HG03108 (cell line): ENCODE results near the gene APOA4.
"Not testable (repeated sequence)": the region's sequence is repeated elsewhere in the genome, so short reads cannot be mapped to it uniquely, and the experiment has no call there.

Experiments
- ATAC-seq: cut with Tn5 transposase; IDR thresholded peaks from one replicate; pipeline ENCODE4 v1.9.1; 2021; ENCODE audit warnings: moderate library complexity; ENCODE audit not compliant: unreplicated experiment

APOA4 gene

DNA sequence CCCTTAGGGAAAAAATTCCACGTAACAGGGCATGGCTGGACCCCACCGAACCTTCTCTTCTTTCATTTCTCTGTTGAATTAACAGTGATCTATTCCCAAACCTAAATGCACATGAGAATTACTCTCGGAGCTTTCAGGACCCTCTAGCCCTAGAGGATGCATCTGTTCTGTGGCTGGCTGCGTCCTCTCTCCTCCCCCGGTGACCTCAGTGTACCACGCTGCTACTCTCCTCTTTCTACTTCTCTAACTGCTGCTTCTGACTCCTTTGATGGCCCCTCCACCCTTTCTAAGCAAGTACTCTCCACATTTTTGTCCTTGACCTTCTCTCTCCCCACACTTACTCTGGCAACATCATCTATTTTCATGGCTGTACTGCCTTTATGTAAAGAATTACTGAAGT is 26.4 kb upstream of the APOA4 start:
- ATAC-seq, result no peak

DNA sequence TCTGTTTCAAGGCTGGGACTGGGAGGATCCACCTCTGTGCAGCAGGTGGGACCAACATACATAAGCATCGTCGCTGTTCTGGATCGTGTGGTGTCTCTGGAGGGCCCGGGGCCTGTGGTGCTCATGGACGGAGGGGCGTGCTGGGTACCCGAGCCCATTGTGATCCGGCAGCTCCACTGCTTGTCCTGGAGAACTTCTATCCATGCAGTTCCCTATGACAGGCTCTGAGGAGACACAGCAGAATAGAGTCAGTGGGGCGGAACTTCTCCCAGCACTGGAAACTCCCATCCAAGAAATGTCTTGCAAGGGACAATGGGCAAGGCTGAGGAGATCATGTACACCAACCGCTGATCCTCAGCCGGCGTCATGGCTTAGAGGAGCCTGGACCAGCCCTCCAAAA is 26.0 kb upstream of the APOA4 start:
- ATAC-seq, result no peak

DNA sequence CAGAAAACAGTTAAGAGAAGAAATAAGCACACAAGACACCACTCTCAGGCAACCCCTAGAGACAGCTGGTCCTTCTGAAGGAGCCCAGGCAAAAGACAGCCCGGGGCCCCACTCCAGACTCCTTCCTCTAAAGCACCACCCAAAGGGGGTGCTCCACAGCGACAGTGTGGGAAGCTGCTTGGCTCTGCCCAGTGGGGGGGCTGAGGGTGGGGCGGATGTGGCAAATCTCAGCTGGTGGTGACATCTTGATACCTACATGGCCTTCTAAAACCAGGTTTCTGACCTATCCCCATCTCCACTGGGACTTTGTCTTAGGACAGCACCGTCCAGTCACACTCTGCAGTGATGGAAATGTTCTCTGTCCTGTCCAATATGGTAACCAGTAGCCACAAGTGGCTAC is 24.5 kb upstream of the APOA4 start:
- no peak for ATAC-seq

DNA sequence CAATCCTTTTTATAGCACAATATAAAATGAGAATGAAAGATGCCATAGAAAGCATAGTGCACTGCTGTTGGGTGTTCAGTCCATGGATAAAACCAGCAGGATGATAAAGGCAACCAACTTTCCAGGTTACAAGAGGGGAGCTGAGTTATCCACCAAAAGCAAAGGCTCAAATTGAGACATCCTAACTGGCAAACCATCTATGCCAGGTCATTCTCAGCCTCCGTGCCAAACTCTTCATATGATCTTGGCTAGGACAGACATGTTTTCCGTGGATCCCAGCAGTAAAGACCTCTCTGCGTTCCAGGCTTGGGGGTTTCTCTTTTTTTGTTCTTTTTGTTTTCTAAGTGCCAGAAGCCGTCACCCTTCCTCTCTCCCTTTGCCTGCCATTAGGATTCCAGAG is 21.6 kb upstream of the APOA4 start:
- no peak for ATAC-seq

DNA sequence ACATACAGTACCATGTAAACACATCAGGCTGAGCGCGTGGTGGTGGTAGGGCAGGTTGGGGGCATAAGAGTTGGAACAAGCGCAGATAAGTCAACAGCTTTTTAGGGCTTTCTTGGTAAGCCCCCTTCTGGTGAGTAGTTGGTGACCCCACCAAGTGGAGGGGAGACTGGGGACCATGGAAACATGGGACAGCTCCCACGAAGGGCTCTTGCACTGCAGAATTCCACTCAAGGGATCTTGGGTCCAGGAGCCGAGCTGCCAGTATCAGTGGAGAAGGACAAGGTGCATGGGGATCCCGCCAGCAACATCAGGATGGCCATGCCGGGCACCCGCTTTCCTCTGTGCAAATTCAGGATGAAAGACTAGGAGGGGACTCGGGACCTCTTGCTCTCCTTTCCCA is 20.6 kb upstream of the APOA4 start:
- ATAC-seq, result no peak

DNA sequence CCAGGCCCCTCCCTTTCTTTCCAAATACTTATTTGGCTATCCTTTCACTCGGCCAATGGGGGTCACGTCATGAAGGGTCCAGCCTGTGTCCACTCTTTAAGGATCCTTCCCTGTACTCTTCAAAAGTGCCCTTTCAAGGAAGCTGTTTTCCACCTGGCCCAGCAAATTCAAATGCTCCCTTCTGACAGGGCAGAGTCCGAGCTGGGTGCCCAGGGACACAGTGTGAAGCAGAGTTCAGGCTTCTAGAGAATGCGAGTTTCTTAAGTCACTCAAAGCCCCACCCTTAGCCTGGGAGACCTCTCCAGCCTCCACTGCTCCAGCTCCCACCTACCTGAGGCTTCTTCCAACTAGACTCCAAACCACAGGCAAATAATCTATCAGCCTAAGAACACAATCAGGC is 19.8 kb upstream of the APOA4 start:
- ATAC-seq, result no peak

DNA sequence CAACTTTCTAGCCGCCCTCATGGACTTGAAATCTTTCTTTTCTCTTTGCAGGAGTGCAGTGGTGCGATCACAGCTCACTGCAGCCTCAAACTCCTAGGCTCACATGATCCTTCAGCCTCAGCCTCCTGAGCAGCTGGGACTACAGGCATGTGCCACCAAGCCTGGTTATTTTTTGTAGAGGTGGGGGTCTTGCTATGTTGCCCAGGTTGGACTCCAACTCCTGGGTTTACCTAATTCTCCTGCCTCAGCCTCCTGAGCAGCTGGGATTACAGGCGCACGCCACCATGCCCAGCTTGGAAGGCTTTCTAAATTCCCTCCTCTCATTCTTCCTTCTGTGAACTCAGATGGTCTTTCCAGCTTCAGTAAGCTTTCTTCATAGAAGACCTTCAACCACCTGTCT is 19.0 kb upstream of the APOA4 start:
- ATAC-seq, result no peak

DNA sequence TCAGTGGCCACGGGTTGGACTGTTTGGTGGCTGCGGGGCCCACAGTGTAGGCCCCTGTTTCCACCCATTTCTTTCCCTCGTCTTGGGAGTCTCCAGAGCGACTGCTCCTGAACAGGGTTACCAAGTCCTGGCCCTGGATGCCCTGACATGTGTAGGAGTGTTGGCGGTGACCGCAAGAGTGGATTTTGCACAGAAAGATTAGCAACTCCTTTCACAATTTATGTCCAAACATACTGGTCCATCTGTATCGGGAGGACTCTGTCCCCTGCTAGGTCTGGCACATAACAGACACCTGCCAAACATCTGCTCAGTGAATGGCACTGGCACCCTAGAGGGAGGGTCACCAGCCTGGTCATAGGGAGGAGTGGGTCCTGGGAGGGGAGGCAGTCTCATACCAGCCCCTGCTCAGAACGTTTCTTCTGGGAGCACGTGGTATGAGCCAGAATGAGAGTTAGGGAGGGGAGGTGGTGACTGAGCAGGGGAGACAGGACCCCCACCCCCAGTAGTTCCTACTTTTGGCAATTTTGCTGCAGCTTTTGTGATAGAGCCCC is 17.7 kb upstream of the APOA4 start:
- ATAC-seq, result no peak

DNA sequence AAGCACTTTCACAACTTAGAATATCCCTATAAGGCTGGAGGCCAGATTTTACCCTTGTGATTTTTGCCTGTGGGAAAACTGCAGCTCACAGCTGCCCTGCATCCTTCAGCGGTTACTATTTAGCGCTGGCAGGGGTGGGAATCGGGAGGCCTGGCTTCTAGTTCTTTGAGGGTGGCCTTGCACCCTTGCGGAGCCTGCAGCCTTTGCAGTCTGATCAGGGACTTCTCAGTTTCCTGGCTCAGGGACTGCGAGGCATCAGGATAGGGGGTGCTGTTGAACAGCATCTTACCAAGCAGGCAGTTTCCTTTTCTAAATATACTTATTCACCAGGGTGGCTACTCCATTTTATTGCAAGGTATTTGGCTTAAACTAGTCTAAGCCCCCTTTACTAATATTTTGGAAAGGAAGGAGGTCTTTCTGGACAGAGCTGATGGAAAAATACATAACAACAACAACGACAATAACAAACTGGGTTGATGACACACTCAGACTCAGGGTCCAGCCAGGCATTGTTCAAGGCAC is 17.2 kb upstream of the APOA4 start:
- ATAC-seq, result no peak

DNA sequence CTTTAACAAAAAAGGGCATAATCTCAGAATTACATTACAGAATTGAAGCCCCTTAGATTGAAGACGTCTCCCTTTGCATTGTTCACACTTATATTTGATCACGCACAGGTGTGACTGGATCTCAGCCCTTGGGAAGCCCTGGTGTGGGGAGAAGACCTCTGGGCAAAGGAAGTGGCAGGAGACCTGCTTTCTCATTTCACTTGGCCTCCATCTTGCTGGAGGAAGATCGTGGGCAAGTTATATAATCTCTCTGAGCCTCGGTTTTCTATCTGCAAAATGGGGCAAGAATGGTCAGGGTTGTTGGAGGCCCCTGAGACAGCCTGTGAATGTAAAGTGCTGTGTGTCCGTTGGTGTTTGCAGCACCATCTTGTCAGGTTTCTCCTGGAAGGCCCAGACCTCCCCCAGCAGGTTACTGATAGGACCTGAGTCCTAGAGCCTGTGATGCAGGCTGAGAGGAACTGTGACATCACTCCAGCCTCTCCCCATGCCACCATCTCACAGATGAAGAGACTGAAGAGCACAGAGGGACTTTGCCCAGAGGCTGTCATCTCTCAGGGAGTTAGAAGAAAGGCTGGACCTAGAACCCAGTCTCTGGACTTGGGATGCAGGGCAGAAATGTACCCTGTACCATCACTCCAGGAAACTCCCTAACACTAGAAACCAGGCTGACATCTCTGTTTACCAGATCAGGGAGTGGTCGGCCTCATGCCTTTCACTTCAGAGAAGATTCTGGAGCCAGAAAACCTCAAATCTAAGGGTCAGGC is 15.4 kb upstream of the APOA4 start:
- no peak for ATAC-seq

DNA sequence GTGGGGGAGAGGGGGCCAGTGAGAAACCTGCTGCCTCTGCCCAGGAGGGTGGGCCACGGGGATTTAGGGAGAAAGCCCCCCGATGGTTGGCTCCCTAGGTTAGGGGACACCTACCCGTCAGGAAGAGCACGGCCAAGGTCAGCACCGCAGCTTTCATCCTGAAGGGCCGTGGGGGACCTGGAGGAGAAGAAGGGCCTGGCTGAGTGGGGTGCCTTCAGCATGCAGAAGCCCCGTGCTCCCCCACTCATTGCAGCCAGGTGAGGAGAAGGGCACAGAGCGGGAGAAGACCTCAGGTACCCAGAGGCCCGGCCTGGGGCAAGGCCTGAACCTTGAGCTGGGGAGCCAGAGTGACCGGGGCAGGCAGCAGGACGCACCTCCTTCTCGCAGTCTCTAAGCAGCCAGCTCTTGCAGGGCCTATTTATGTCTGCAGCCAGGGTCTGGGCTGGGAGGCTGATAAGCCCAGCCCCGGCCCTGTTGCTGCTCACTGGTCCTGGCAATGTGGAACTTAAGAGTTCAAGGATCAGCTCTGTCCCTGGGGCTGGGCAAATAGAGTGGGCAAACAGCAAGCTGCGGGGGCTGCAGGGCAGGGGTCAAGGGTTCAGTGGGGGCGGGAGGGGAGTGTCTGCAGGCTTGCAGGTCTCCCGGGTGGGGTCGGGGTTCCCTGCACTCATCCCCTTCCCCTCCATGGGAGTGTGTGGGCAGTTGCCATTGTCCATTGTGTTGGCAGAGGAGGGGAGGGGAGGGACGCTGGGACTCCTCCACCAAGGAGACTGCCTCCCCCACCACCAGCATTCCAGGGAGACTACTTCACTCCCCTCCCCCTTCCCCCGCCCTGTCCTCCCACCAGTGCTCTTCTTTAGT is 14.4 kb upstream of the APOA4 start, which contains the start of gene APOA1:
Gene APOA1, minus strand, starts transcription at position 392 of the 861 bp plus-strand sequence. Its CDS starts 235 bp downstream, at position 157.
- no peak for ATAC-seq

DNA sequence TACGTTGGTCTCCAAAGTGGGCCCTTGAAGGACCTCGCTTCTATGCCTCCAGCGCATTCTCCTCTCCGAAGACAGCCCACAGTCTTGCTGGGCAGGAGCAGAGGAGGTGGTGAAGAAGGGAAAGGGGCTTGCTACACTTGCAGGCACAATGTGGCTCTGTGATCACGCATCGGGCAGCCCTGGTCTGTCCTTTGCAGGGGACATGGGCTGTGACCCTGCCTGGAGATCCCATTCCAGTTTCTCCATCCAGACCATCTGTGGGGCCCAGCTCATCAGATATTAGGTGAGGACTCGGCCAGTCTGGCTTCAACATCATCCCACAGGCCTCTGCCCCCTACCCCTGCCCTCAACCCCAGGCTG is 13.5 kb upstream of the APOA4 start:
- no peak for ATAC-seq

DNA sequence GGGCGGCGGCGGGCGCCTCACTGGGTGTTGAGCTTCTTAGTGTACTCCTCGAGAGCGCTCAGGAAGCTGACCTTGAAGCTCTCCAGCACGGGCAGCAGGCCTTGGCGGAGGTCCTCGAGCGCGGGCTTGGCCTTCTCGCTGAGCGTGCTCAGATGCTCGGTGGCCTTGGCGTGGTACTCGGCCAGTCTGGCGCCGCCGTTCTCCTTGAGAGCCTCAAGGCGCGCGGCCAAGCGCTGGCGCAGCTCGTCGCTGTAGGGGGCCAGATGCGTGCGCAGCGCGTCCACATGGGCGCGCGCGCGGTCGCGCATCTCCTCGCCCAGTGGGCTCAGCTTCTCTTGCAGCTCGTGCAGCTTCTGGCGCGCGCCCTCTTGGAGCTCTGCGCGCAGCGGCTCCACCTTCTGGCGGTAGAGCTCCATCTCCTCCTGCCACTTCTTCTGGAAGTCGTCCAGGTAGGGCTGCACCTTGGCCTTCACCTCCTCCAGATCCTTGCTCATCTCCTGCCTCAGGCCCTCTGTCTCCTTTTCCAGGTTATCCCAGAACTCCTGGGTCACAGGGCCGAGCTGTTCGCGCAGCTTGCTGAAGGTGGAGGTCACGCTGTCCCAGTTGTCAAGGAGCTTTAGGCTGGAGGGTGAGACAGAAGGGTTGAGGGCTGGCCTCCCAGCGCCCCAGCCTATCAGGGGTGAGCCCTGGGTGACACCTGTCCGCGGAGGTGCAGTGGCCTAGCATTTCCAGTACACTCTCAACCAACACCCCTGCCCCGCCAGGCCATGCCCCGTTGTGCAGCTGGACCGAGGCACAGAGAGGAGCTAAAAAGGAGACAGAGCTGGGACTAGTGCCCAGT is 12.9 kb upstream of the APOA4 start:
- ATAC-seq, result peak; percentile 75

DNA sequence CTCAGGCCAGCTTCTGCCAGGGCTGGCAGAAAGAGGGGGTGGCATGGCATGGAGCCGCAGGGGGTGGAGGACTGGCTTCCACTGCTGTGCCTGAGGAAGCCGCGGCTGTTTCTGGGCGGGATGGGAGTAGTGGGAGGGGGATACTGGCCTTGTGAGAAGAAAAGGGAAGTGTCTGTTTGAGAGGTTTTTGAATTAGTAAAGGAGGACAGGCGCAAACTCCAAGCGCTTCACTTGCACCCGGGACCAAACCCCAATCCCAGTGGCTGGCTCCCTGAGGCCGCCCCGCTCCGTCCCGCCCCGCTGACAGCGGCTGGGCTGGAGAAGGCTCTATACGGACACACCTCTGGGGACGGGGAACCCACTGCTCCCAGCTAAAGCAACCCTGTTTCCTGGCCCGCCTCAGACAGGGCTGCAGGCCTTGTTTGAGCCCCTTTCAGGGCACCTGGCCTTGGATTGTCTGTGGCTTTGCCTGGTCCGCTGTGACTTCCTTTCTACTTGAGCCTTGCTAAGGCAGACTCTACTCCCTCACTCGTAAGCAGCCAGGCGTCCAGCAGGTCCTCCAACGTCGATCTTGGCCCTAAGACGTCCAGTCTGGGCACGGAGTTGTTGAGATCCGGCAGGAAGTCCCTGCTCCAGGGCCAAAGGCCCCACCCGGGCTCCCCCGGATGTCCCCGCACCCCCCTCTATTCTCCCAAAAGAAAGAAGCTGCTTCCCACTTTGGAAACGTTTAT is 12.1 kb upstream of the APOA4 start:
- ATAC-seq, result no peak

DNA sequence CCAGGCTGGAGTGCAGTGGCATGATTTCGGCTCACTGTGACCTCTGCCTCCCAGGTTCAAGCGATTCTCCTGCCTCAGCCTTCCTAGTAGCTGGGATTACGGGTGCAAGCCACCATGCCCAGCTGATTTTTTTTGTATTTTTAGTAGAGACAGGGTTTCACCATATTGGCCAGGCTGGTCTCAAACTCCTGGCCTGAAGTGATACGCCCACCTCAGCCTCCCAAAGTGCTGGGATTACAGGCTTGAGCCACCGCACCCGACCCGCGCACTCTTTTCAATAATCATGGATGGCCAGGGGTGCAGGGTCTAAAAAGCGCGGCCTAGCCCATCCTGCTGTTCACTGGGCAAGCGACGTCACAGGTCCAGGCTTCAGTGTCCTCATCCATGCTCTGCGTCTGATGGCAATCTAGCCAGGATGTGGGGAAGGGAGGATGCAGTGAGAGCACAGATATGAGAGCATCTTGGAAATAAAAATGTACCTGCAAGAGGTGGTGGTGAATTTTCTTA is 11.5 kb upstream of the APOA4 start:
- ATAC-seq, result not testable (repeated sequence)

DNA sequence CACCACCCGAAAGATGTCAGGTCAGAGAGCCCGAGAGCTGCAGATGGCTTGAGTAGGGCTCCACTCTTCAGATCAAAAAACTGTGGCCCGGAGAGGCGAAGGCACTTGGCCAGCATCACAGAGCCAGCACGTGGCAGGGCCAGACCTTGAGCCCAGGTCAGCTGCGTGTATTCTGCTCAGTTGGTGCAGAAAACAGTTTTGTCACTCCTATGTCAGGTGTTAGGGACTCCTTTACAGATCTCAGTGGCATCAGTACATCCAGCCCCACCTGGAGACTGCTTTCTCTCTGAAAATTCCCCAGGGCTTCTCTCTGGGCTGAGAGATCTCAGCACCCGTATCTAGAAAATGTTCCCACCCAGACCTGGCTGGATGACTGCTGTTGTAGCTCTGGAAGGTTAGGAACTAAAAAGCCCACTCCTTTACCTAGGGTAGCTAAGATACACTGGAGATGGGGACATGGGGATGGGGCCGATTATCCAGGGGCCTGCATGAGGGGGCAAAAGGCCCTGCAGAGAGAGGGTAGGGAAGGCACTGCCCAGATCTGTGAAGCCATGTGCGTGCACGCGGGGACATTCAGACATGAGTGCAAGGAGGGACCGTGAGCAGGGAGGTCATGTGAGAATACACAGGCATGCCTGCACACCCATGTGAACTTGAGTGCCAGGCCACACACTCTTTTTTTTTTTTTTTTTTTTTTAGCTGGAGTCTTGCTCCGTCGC is 10.9 kb upstream of the APOA4 start:
- ATAC-seq, result no peak

DNA sequence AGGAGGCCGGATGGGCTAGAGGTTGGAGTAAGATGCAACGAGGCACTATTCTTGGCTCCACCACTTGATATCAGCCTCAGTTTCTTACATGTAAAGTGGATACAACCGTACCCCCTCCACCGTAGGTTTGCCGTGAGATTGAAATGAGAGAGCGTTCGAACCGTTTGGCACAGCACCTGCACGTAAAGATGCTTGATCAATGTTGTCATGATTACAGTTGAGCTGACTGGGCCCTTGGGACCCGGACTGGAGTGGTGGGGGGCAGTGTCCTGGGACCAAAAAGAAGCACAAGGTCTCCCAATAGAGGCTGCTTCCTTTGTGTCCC is 10.3 kb upstream of the APOA4 start:
- no peak for ATAC-seq

DNA sequence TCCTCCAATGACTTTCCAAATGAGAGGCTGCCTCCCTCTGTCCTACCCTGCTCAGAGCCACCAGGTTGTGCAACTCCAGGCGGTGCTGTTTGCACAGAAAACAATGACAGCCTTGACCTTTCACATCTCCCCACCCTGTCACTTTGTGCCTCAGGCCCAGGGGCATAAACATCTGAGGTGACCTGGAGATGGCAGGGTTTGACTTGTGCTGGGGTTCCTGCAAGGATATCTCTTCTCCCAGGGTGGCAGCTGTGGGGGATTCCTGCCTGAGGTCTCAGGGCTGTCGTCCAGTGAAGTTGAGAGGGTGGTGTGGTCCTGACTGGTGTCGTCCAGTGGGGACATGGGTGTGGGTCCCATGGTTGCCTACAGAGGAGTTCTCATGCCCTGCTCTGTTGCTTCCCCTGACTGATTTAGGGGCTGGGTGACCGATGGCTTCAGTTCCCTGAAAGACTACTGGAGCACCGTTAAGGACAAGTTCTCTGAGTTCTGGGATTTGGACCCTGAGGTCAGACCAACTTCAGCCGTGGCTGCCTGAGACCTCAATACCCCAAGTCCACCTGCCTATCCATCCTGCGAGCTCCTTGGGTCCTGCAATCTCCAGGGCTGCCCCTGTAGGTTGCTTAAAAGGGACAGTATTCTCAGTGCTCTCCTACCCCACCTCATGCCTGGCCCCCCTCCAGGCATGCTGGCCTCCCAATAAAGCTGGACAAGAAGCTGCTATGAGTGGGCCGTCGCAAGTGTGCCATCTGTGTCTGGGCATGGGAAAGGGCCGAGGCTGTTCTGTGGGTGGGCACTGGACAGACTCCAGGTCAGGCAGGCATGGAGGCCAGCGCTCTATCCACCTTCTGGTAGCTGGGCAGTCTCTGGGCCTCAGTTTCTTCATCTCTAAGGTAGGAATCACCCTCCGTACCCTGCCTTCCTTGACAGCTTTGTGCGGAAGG is 9.5 kb upstream of the APOA4 start:
- ATAC-seq, result no peak
